ENCODE measurements around the gene ARSH. TPM values are rescaled to one million over a fixed set of nuclear protein-coding genes. Genes with fewer than 3 reads are reported as not detected.
"Not testable (repeated sequence)": the region's sequence is repeated elsewhere in the genome, so short reads cannot be mapped to it uniquely, and the experiment has no call there.

The ARSH gene
- polyA plus RNA-seq, 2 donors: 0.04 to 0.18 TPM

GRCh38 chrX:2967998-2968909 is 38.1 kb upstream of the ARSH start:
- no peak overlapping the region for H3K27ac ChIP-seq (ENCODE audit: low read depth in 2 of 2, low read length in 1 of 2)

GRCh38 chrX:2969021-2969420 is 37.3 kb upstream of the ARSH start:
- Histone ChIP-seq H3K27me3 (ENCODE audit: control insufficient read depth in 1 of 2, insufficient read depth in 2 of 2, low read length in 2 of 2) (no peaks in the 10 kb centered on the region), H3K4me1 (ENCODE audit: control insufficient read depth in 2 of 2, insufficient read depth in 2 of 2, low read length in 1 of 2) (no peaks in the 10 kb centered on the region), H3K4me3 (ENCODE audit: low read depth in 1 of 2, low read length in 2 of 2) (no peak overlapping the region), H3K9me3 (ENCODE audit: control insufficient read depth in 2 of 2, insufficient read depth in 1 of 2, low read depth in 1 of 2, low read length in 1 of 2) (no peaks in the 10 kb centered on the region), H3K27ac (ENCODE audit: low read depth in 2 of 2, low read length in 1 of 2) (no peak overlapping the region), H3K36me3 (ENCODE audit: control insufficient read depth in 2 of 2, insufficient read depth in 2 of 2, low read length in 1 of 2) (no peaks in the 10 kb centered on the region)
- WGBS, 2 donors: 76 to 81% methylated on average over 6 of the region's 6 CpGs

More at GRCh38 chrX:2967998-2968909, 38.1 kb upstream of the ARSH start:
- H3K4me3 ChIP-seq (ENCODE audit: low read depth in 1 of 2, low read length in 2 of 2): peak overlapping the region in 1 of 2 donors; percentile 24
- 39 to 58% methylated on average over 27 of the region's 27 CpGs for WGBS, 2 donors
- no peaks in the 10 kb centered on the region for H3K36me3 ChIP-seq (ENCODE audit: control insufficient read depth in 2 of 2, insufficient read depth in 2 of 2, low read length in 1 of 2)
- H3K9me3 ChIP-seq (ENCODE audit: control insufficient read depth in 2 of 2, insufficient read depth in 1 of 2, low read depth in 1 of 2, low read length in 1 of 2): no peaks in the 10 kb centered on the region
- no peaks in the 10 kb centered on the region for H3K27me3 ChIP-seq (ENCODE audit: control insufficient read depth in 1 of 2, insufficient read depth in 2 of 2, low read length in 2 of 2)
- H3K4me1 ChIP-seq (ENCODE audit: control insufficient read depth in 2 of 2, insufficient read depth in 2 of 2, low read length in 1 of 2): no peaks in the 10 kb centered on the region

- Histone ChIP-seq H3K36me3 (ENCODE audit: control insufficient read depth in 2 of 2, insufficient read depth in 2 of 2, low read length in 1 of 2) (no peaks in the 10 kb centered on the region), H3K27me3 (ENCODE audit: control insufficient read depth in 1 of 2, insufficient read depth in 2 of 2, low read length in 2 of 2) (no peaks in the 10 kb centered on the region), H3K9me3 (ENCODE audit: control insufficient read depth in 2 of 2, insufficient read depth in 1 of 2, low read depth in 1 of 2, low read length in 1 of 2) (no peaks in the 10 kb centered on the region), H3K4me1 (ENCODE audit: control insufficient read depth in 2 of 2, insufficient read depth in 2 of 2, low read length in 1 of 2) (no peaks in the 10 kb centered on the region), H3K27ac (ENCODE audit: low read depth in 2 of 2, low read length in 1 of 2) (no peak overlapping the region), H3K4me3 (ENCODE audit: low read depth in 1 of 2, low read length in 2 of 2) (no peak overlapping the region)
- 84 to 88% methylated on average over 6 of the region's 6 CpGs for WGBS, 2 donors
Measured at GRCh38 chrX:2972391-2972790, 34.0 kb upstream of the ARSH start.

GRCh38 chrX:2974961-2975360 is 31.4 kb upstream of the ARSH start:
- Histone ChIP-seq H3K36me3 (ENCODE audit: control insufficient read depth in 2 of 2, insufficient read depth in 2 of 2, low read length in 1 of 2) (no peaks in the 10 kb centered on the region), H3K4me1 (ENCODE audit: control insufficient read depth in 2 of 2, insufficient read depth in 2 of 2, low read length in 1 of 2) (no peaks in the 10 kb centered on the region), H3K27me3 (ENCODE audit: control insufficient read depth in 1 of 2, insufficient read depth in 2 of 2, low read length in 2 of 2) (no peaks in the 10 kb centered on the region), H3K27ac (ENCODE audit: low read depth in 2 of 2, low read length in 1 of 2) (no peak overlapping the region), H3K4me3 (ENCODE audit: low read depth in 1 of 2, low read length in 2 of 2) (no peak overlapping the region), H3K9me3 (ENCODE audit: control insufficient read depth in 2 of 2, insufficient read depth in 1 of 2, low read depth in 1 of 2, low read length in 1 of 2) (no peaks in the 10 kb centered on the region)
- WGBS, 2 donors: 68 to 78% methylated on average over 1 of the region's 1 CpG

- H3K4me1 ChIP-seq (ENCODE audit: control insufficient read depth in 2 of 2, insufficient read depth in 2 of 2, low read length in 1 of 2); H3K27ac ChIP-seq (ENCODE audit: low read depth in 2 of 2, low read length in 1 of 2); H3K27me3 ChIP-seq (ENCODE audit: control insufficient read depth in 1 of 2, insufficient read depth in 2 of 2, low read length in 2 of 2); H3K36me3 ChIP-seq (ENCODE audit: control insufficient read depth in 2 of 2, insufficient read depth in 2 of 2, low read length in 1 of 2); H3K9me3 ChIP-seq (ENCODE audit: control insufficient read depth in 2 of 2, insufficient read depth in 1 of 2, low read depth in 1 of 2, low read length in 1 of 2); H3K4me3 ChIP-seq (ENCODE audit: low read depth in 1 of 2, low read length in 2 of 2): not testable (repeated sequence)
- WGBS, 2 donors: 83 to 87% methylated on average over 4 of the region's 4 CpGs
Measured at GRCh38 chrX:2978639-2979038, 27.7 kb upstream of the ARSH start.

- H3K36me3 ChIP-seq (ENCODE audit: control insufficient read depth in 2 of 2, insufficient read depth in 2 of 2, low read length in 1 of 2): no peaks in the 10 kb centered on the region
- H3K27ac ChIP-seq (ENCODE audit: low read depth in 2 of 2, low read length in 1 of 2): no peak overlapping the region
- no peak overlapping the region for H3K4me3 ChIP-seq (ENCODE audit: low read depth in 1 of 2, low read length in 2 of 2)
- H3K27me3 ChIP-seq (ENCODE audit: control insufficient read depth in 1 of 2, insufficient read depth in 2 of 2, low read length in 2 of 2): no peaks in the 10 kb centered on the region
- no peaks in the 10 kb centered on the region for H3K4me1 ChIP-seq (ENCODE audit: control insufficient read depth in 2 of 2, insufficient read depth in 2 of 2, low read length in 1 of 2)
- WGBS, 2 donors: 85% methylated on average over 4 of the region's 4 CpGs
- H3K9me3 ChIP-seq (ENCODE audit: control insufficient read depth in 2 of 2, insufficient read depth in 1 of 2, low read depth in 1 of 2, low read length in 1 of 2): no peaks in the 10 kb centered on the region
Measured at GRCh38 chrX:2984342-2984741, 22.0 kb upstream of the ARSH start.

- H3K27ac ChIP-seq (ENCODE audit: low read depth in 2 of 2, low read length in 1 of 2): no peak overlapping the region
- no peaks in the 10 kb centered on the region for H3K27me3 ChIP-seq (ENCODE audit: control insufficient read depth in 1 of 2, insufficient read depth in 2 of 2, low read length in 2 of 2)
- H3K36me3 ChIP-seq (ENCODE audit: control insufficient read depth in 2 of 2, insufficient read depth in 2 of 2, low read length in 1 of 2): no peaks in the 10 kb centered on the region
- no peak overlapping the region for H3K4me3 ChIP-seq (ENCODE audit: low read depth in 1 of 2, low read length in 2 of 2)
- no peaks in the 10 kb centered on the region for H3K4me1 ChIP-seq (ENCODE audit: control insufficient read depth in 2 of 2, insufficient read depth in 2 of 2, low read length in 1 of 2)
- H3K9me3 ChIP-seq (ENCODE audit: control insufficient read depth in 2 of 2, insufficient read depth in 1 of 2, low read depth in 1 of 2, low read length in 1 of 2): no peaks in the 10 kb centered on the region
- 67% methylated on average over 2 of the region's 2 CpGs for WGBS, 2 donors
Measured at GRCh38 chrX:2989565-2989964, 16.8 kb upstream of the ARSH start.

GRCh38 chrX:3010532-3010931 is 4.2 kb downstream of the ARSH start:
- Histone ChIP-seq H3K4me3 (ENCODE audit: low read depth in 1 of 2, low read length in 2 of 2) (no peak overlapping the region), H3K27ac (ENCODE audit: low read depth in 2 of 2, low read length in 1 of 2) (no peak overlapping the region), H3K4me1 (ENCODE audit: control insufficient read depth in 2 of 2, insufficient read depth in 2 of 2, low read length in 1 of 2) (no peaks in the 10 kb centered on the region), H3K9me3 (ENCODE audit: control insufficient read depth in 2 of 2, insufficient read depth in 1 of 2, low read depth in 1 of 2, low read length in 1 of 2) (no peaks in the 10 kb centered on the region), H3K27me3 (ENCODE audit: control insufficient read depth in 1 of 2, insufficient read depth in 2 of 2, low read length in 2 of 2) (no peaks in the 10 kb centered on the region), H3K36me3 (ENCODE audit: control insufficient read depth in 2 of 2, insufficient read depth in 2 of 2, low read length in 1 of 2) (no peaks in the 10 kb centered on the region)
- WGBS, 2 donors: 74 to 83% methylated on average over 2 of the region's 2 CpGs

- no peaks in the 10 kb centered on the region for H3K36me3 ChIP-seq (ENCODE audit: control insufficient read depth in 2 of 2, insufficient read depth in 2 of 2, low read length in 1 of 2)
- H3K27ac ChIP-seq (ENCODE audit: low read depth in 2 of 2, low read length in 1 of 2): no peak overlapping the region
- no peak overlapping the region for H3K4me3 ChIP-seq (ENCODE audit: low read depth in 1 of 2, low read length in 2 of 2)
- H3K4me1 ChIP-seq (ENCODE audit: control insufficient read depth in 2 of 2, insufficient read depth in 2 of 2, low read length in 1 of 2): no peaks in the 10 kb centered on the region
- no peaks in the 10 kb centered on the region for H3K27me3 ChIP-seq (ENCODE audit: control insufficient read depth in 1 of 2, insufficient read depth in 2 of 2, low read length in 2 of 2)
- no peaks in the 10 kb centered on the region for H3K9me3 ChIP-seq (ENCODE audit: control insufficient read depth in 2 of 2, insufficient read depth in 1 of 2, low read depth in 1 of 2, low read length in 1 of 2)
Measured at GRCh38 chrX:3017492-3017891, 11.1 kb downstream of the ARSH start.

- H3K4me3 ChIP-seq (ENCODE audit: low read depth in 1 of 2, low read length in 2 of 2): no peak overlapping the region
- no peaks in the 10 kb centered on the region for H3K9me3 ChIP-seq (ENCODE audit: control insufficient read depth in 2 of 2, insufficient read depth in 1 of 2, low read depth in 1 of 2, low read length in 1 of 2)
- 70% methylated on average over 8 of the region's 8 CpGs for WGBS, 2 donors
- H3K36me3 ChIP-seq (ENCODE audit: control insufficient read depth in 2 of 2, insufficient read depth in 2 of 2, low read length in 1 of 2): no peaks in the 10 kb centered on the region
- H3K4me1 ChIP-seq (ENCODE audit: control insufficient read depth in 2 of 2, insufficient read depth in 2 of 2, low read length in 1 of 2): no peaks in the 10 kb centered on the region
- H3K27me3 ChIP-seq (ENCODE audit: control insufficient read depth in 1 of 2, insufficient read depth in 2 of 2, low read length in 2 of 2): no peaks in the 10 kb centered on the region
- H3K27ac ChIP-seq (ENCODE audit: low read depth in 2 of 2, low read length in 1 of 2): no peak overlapping the region
Measured at GRCh38 chrX:3024176-3024575, 17.8 kb downstream of the ARSH start.
